Measurements from ENCODE around the gene PRPSAP1. TPM values are rescaled to one million over a fixed set of nuclear protein-coding genes. Genes with fewer than 3 reads are reported as not detected.

Gene PRPSAP1
- total RNA-seq, 1 experiment from 2014 or later = 99.6 TPM

DNA sequence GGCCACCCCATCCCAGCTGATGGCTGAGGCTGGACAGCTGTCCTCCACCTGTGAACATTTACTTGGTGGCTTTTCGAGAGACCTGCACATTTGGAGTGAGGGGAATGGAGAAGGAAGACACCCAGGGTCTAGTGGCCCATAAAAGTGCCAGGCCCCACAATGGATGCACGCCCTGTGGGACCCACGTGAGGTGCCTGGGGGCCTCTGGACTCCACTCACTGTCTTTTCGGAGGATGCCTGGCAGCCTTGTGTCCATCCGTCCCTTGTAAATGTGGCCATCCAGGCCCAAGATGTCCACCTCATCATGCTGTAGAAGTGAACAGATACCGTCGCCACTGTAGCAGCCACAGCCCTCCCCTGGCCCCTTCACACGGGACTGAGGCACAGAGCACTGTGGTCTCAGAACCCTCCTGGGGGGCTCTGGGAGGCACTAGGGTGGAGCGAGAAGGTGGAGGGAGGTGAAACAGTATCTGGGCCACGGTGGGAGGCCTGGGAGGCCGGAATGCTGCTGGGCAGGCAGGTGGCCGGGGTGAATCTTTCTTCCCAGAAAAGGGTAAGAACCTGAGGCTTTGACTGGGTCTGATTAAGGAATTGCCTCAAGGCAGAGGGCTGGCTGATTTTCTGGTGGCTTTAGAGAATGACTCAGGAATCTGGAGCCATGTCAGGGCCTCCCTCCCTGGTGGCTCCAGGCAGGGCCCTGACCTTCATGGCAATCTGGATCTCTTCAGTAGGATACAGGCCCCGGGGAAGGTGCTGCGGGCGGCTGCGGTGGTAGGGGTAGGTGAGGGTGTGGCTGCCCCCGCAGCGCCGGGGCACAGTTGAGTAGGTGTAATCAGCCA lies 77.0 kb downstream of the PRPSAP1 start:
- ATAC-seq = no peak
- in situ Hi-C loops (cut with HindIII; ENCODE audit: low pct_unique_long_range_greater_than_20kb, low sequenced_read_pairs) = no loop called here

DNA sequence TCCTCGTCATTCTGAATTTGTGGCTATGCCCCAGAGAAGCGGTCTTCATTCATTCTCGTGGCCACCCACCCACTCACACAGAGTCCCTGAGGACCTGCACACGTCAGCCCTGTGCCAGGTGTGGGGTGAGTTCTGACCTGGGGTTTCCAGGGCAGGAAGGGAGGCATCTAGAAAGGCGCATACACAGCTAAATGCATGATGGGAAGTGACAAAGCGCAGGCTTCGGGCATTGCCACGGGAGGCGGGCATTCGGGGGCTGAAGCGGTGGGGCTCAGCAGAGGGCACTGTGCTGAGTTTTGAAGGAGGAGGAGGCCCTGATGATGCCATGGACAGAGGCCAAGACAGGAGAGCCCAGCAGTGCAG lies 77.7 kb downstream of the PRPSAP1 start:
- Histone ChIP-seq H3K36me3 (ENCODE audit: control insufficient read depth, insufficient read depth, low read length) (no peaks in the 10 kb centered on the region), H3K27me3 (ENCODE audit: control insufficient read depth, insufficient read depth, low read length) (no peaks in the 10 kb centered on the region), H3K9me3 (ENCODE audit: control insufficient read depth, insufficient read depth, low read depth, low read length) (no peaks in the 10 kb centered on the region), H3K4me1 (ENCODE audit: control insufficient read depth, insufficient read depth, low read length) (peaks cover 13% of the 10 kb centered on the region), H3K27ac (ENCODE audit: low read length) (no peak overlapping the region), H3K4me3 (ENCODE audit: low read depth in 2 of 2, low read length in 2 of 2) (no peak overlapping the region)
- no TSS peak for BruUV-seq (replicated peaks)
- POLR2A ChIA-PET = interaction anchor here (0.5 to 0.6 kb wide), 2 partner anchors 14 to 166 kb away, joined by 4 to 7 read pairs; no protein-coding TSS in a partner anchor
- ATAC-seq (no peak), DNase-seq (ENCODE audit: low read depth, low spot score) (no peak)
- intact Hi-C loops (cut with micrococcal nuclease; ENCODE audit: unreplicated experiment) = no loop called here
- CTCF ChIA-PET = no interaction called here
- in situ Hi-C loops (cut with HindIII; ENCODE audit: low pct_unique_long_range_greater_than_20kb, low sequenced_read_pairs) = no loop called here
- no peak for TF ChIP-seq SIN3A (IDR thresholded peaks at IDR 0.05; ENCODE audit: borderline replicate concordance, insufficient read depth, low read depth, low read length)
- TF ChIP-seq REST (IDR thresholded peaks at IDR 0.05; ENCODE audit: insufficient read depth in 1 of 2, low read depth in 2 of 2, low read length in 1 of 2) = no peak
- no peak for TF ChIP-seq POLR2AphosphoS5 (IDR thresholded peaks at IDR 0.05; ENCODE audit: low read depth, low read length)
- TF ChIP-seq TCF7L2 (IDR thresholded peaks at IDR 0.05; ENCODE audit: low read depth, low read length) = no peak
- TF ChIP-seq, protein P1, sequence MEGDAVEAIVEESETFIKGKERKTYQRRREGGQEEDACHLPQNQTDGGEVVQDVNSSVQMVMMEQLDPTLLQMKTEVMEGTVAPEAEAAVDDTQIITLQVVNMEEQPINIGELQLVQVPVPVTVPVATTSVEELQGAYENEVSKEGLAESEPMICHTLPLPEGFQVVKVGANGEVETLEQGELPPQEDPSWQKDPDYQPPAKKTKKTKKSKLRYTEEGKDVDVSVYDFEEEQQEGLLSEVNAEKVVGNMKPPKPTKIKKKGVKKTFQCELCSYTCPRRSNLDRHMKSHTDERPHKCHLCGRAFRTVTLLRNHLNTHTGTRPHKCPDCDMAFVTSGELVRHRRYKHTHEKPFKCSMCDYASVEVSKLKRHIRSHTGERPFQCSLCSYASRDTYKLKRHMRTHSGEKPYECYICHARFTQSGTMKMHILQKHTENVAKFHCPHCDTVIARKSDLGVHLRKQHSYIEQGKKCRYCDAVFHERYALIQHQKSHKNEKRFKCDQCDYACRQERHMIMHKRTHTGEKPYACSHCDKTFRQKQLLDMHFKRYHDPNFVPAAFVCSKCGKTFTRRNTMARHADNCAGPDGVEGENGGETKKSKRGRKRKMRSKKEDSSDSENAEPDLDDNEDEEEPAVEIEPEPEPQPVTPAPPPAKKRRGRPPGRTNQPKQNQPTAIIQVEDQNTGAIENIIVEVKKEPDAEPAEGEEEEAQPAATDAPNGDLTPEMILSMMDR (IDR thresholded peaks at IDR 0.05) = no peak

More for the DNA sequence above, 77.0 kb downstream of the PRPSAP1 start:
- H3K27me3 ChIP-seq (ENCODE audit: control insufficient read depth, insufficient read depth, low read length) = no peaks in the 10 kb centered on the region
- DNase-seq (ENCODE audit: low read depth, low spot score) = no peak
- no peak for TF ChIP-seq REST (IDR thresholded peaks at IDR 0.05; ENCODE audit: insufficient read depth in 1 of 2, low read depth in 2 of 2, low read length in 1 of 2)
- TF ChIP-seq TCF7L2 (IDR thresholded peaks at IDR 0.05; ENCODE audit: low read depth, low read length) = no peak
- no peak for TF ChIP-seq SIN3A (IDR thresholded peaks at IDR 0.05; ENCODE audit: borderline replicate concordance, insufficient read depth, low read depth, low read length)
- TF ChIP-seq, protein P1 (IDR thresholded peaks at IDR 0.05) = no peak
- no peak for TF ChIP-seq POLR2AphosphoS5 (IDR thresholded peaks at IDR 0.05; ENCODE audit: low read depth, low read length)
- no peaks in the 10 kb centered on the region for H3K9me3 ChIP-seq (ENCODE audit: control insufficient read depth, insufficient read depth, low read depth, low read length)
- H3K4me1 ChIP-seq (ENCODE audit: control insufficient read depth, insufficient read depth, low read length) = peaks cover 13% of the 10 kb centered on the region
- H3K4me3 ChIP-seq (ENCODE audit: low read depth in 2 of 2, low read length in 2 of 2) = no peak overlapping the region
- H3K27ac ChIP-seq (ENCODE audit: low read length) = no peak overlapping the region
- no TSS peak for BruUV-seq (replicated peaks)
- H3K36me3 ChIP-seq (ENCODE audit: control insufficient read depth, insufficient read depth, low read length) = no peaks in the 10 kb centered on the region
- ChIA-PET POLR2A (interaction anchor here (0.6 kb wide), 1 partner anchor 13 kb away, joined by 7 read pairs; no protein-coding TSS in a partner anchor), CTCF (no interaction called here)
- intact Hi-C loops (cut with micrococcal nuclease; ENCODE audit: unreplicated experiment) = no loop called here
